ENCODE results near the gene FARS2.

FARS2 gene

GRCh38 chr6:5814116-5814515, 552.8 kb downstream of the FARS2 start:
- in situ Hi-C loops (cut with MboI; ENCODE audit: low sequenced_read_pairs), result no loop called here

- in situ Hi-C loops (cut with MboI; ENCODE audit: low sequenced_read_pairs), result no loop called here
Observed at GRCh38 chr6:5814901-5815300, 553.6 kb downstream of the FARS2 start.

GRCh38 chr6:5817869-5818268, 556.6 kb downstream of the FARS2 start:
- in situ Hi-C loops (cut with MboI; ENCODE audit: low sequenced_read_pairs), result no loop called here

GRCh38 chr6:5818959-5819358, 557.6 kb downstream of the FARS2 start:
- in situ Hi-C loops (cut with MboI; ENCODE audit: low sequenced_read_pairs), result no loop called here

All from HL-60/S4 treated with phorbol 12-myristate 13-acetate at 8.2 ng/mL for 4 days and 3 days (cell line).